ENCODE measurements around the gene ACCSL. TPM values are rescaled to one million over a fixed set of nuclear protein-coding genes. Genes with fewer than 3 reads are reported as not detected.

ACCSL gene
- total and polyA plus RNA-seq, 2 donors from 2014 or later: not detected

DNA sequence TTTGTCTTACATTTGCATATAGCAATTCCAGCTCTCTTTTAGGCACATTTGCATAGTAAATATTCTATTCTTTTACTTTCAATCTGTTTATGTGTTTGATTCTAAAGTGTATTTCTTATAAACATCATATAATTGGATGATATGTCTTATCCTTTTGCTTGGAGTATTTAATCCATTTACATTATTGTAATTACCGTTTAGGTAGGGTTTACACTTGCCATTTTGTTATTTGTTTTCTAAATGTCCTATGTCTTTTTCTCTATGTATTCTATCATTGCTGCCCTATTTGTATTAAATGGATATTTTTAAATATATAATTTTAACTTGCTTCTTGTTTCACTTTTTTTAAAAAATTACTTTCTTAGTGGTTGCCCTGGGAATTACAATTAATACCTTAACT lies 22.8 kb upstream of the ACCSL start:
- intact Hi-C loops (cut with DNase I): no loop called here
- Histone ChIP-seq H3K9me3 (ENCODE audit: control insufficient read depth in 2 of 3, insufficient read depth in 1 of 3, low read length in 3 of 3) (peaks cover 0 to 10% (median 0%) of the 10 kb centered on the region in 3 donors), H3K4me1 (ENCODE audit: control insufficient read depth in 2 of 3, insufficient read depth in 2 of 3, low read depth in 1 of 3, low read length in 3 of 3) (no peaks in the 10 kb centered on the region), H3K27ac (ENCODE audit: low read depth in 2 of 2, low read length in 2 of 2) (no peak overlapping the region), H3K9ac (ENCODE audit: low read length in 3 of 3) (no peak overlapping the region), H3K27me3 (ENCODE audit: control insufficient read depth, insufficient read depth, low read length) (no peaks in the 10 kb centered on the region), H3K4me3 (ENCODE audit: low read length in 3 of 3) (no peak overlapping the region), H3K36me3 (ENCODE audit: control insufficient read depth in 2 of 3, insufficient read depth in 3 of 3, low read length in 3 of 3) (no peaks in the 10 kb centered on the region)
- FAIRE-seq (no peak), DNase-seq (no peak)
- TF ChIP-seq, protein P1, sequence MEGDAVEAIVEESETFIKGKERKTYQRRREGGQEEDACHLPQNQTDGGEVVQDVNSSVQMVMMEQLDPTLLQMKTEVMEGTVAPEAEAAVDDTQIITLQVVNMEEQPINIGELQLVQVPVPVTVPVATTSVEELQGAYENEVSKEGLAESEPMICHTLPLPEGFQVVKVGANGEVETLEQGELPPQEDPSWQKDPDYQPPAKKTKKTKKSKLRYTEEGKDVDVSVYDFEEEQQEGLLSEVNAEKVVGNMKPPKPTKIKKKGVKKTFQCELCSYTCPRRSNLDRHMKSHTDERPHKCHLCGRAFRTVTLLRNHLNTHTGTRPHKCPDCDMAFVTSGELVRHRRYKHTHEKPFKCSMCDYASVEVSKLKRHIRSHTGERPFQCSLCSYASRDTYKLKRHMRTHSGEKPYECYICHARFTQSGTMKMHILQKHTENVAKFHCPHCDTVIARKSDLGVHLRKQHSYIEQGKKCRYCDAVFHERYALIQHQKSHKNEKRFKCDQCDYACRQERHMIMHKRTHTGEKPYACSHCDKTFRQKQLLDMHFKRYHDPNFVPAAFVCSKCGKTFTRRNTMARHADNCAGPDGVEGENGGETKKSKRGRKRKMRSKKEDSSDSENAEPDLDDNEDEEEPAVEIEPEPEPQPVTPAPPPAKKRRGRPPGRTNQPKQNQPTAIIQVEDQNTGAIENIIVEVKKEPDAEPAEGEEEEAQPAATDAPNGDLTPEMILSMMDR (IDR thresholded peaks at IDR 0.05; ENCODE audit: borderline replicate concordance, extremely low read depth, insufficient read depth): no peak

DNA sequence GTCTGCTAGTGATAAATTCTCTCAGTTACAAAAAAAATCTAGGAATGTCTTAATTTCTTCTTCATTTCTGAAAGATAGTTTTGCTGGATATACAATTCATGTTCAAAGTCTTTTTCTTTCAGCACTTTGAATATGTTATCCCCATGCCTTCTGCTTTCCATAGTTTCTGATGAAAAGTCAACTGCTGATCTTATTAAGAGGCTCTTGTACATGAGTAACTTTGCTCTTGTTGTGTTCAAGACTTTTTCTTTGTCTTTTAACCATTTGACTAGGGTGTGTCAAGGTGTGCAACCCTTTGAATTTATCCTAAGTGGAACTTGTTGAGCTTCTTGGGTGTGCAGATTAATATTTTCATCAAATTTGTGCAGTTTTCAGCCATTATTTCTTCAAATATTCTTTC lies 22.1 kb upstream of the ACCSL start:
- Histone ChIP-seq H3K4me3 (ENCODE audit: low read length in 3 of 3) (no peak overlapping the region), H3K9ac (ENCODE audit: low read length in 3 of 3) (no peak overlapping the region), H3K4me1 (ENCODE audit: control insufficient read depth in 2 of 3, insufficient read depth in 2 of 3, low read depth in 1 of 3, low read length in 3 of 3) (no peaks in the 10 kb centered on the region), H3K36me3 (ENCODE audit: control insufficient read depth in 2 of 3, insufficient read depth in 3 of 3, low read length in 3 of 3) (no peaks in the 10 kb centered on the region), H3K27ac (ENCODE audit: low read depth in 2 of 2, low read length in 2 of 2) (no peak overlapping the region), H3K27me3 (ENCODE audit: control insufficient read depth, insufficient read depth, low read length) (no peaks in the 10 kb centered on the region), H3K9me3 (ENCODE audit: control insufficient read depth in 2 of 3, insufficient read depth in 1 of 3, low read length in 3 of 3) (peaks cover 0 to 10% (median 0%) of the 10 kb centered on the region in 3 donors)
- TF ChIP-seq, protein P1 (IDR thresholded peaks at IDR 0.05; ENCODE audit: borderline replicate concordance, extremely low read depth, insufficient read depth): no peak
- intact Hi-C loops (cut with DNase I): no loop called here
- DNase-seq: no peak
- FAIRE-seq: no peak

DNA sequence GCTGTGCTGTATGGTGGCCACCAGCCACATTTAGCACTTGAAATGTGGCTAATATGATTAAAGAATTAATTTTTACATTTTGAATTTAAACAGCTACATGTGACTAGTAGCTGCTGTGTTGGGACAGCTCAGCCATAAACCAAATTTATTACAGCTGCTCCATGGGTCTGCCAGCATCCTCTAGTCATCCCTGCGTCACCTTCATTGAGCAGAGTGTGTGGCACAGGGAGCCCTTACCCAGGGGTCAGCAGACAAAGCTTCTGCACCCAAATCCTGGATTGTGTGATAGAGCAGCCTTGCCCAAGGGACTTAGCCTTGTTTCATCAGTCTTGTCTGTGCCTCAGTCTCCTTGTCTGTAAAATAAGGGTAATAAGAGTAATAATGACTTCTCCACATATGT lies 19.4 kb upstream of the ACCSL start:
- FAIRE-seq (no peak), DNase-seq (no peak)
- no peak overlapping the region for H3K9ac ChIP-seq (ENCODE audit: low read length in 3 of 3)
- H3K4me3 ChIP-seq (ENCODE audit: low read length in 3 of 3): no peak overlapping the region
- TF ChIP-seq, protein P1 (IDR thresholded peaks at IDR 0.05; ENCODE audit: borderline replicate concordance, extremely low read depth, insufficient read depth): no peak
- peaks cover 0 to 7% (median 0%) of the 10 kb centered on the region in 3 donors for H3K4me1 ChIP-seq (ENCODE audit: control insufficient read depth in 2 of 3, insufficient read depth in 2 of 3, low read depth in 1 of 3, low read length in 3 of 3)
- H3K9me3 ChIP-seq (ENCODE audit: control insufficient read depth in 2 of 3, insufficient read depth in 1 of 3, low read length in 3 of 3): peaks cover 0 to 6% (median 0%) of the 10 kb centered on the region in 3 donors
- intact Hi-C loops (cut with DNase I): no loop called here
- no peaks in the 10 kb centered on the region for H3K27me3 ChIP-seq (ENCODE audit: control insufficient read depth, insufficient read depth, low read length)
- no peaks in the 10 kb centered on the region for H3K36me3 ChIP-seq (ENCODE audit: control insufficient read depth in 2 of 3, insufficient read depth in 3 of 3, low read length in 3 of 3)
- no peak overlapping the region for H3K27ac ChIP-seq (ENCODE audit: low read depth in 2 of 2, low read length in 2 of 2)
